ENCODE data around the gene ANKRD63. TPM values are rescaled to one million over a fixed set of nuclear protein-coding genes. Genes with fewer than 3 reads are reported as not detected.

The ANKRD63 gene
- total and polyA plus RNA-seq, 2 of the 13 experiments (the other 11 are each of a cell fraction or from before 2014, with no cell fraction given), result not detected

DNA sequence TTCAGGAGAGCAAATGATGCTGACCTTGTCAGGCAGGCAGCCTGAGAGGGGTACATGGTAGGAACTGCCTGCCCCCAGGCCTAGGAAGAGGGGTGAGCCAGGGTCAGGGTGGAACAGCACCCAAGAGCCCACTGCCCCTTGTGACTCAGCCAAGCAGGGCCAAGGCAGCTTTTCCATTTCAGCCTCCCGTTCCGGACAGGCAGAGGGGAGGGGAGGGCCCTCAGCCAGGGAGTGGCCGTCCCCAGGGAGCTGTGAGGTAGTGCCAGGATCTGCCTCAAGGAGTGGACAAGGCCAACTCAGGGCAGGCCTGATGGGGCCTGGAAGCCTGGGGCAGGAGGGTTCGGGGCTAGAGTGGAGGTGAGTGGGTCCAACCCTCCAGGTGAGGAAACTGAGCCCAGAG lies 5.1 kb upstream of the ANKRD63 start:
- no peak overlapping the region for H3K4me2 ChIP-seq (ENCODE audit: low read depth, low read length)
- H3K9ac ChIP-seq (ENCODE audit: insufficient read depth, low read depth, low read length), result no peak overlapping the region
- H3K4me3 ChIP-seq (replicated peaks in 1 of 3; ENCODE audit: insufficient read depth in 1 of 3, low read depth in 2 of 3, low read length in 3 of 3), result no peak overlapping the region
- no peak overlapping the region for H3K27ac ChIP-seq (ENCODE audit: extremely low read length, insufficient read depth, low read length)
- DNase-seq (ENCODE audit: low spot score) (no peak), FAIRE-seq (no peak), ATAC-seq (no peak)
- 0% methylated on average over 1 of the region's 4 CpGs for WGBS (ENCODE audit: low lambda C conversion rate)
- ChIA-PET CTCF (ENCODE audit: low intra/inter-chr PET ratio, low total read pairs) (no interaction called here), POLR2A (no interaction called here)
- H3K36me3 ChIP-seq (replicated peaks in 1 of 2; ENCODE audit: control insufficient read depth in 1 of 2, insufficient read depth in 2 of 2, low read length in 2 of 2), result no peaks in the 10 kb centered on the region
- peaks cover 21 to 95% of the 10 kb centered on the region in 2 experiments for H3K27me3 ChIP-seq (ENCODE audit: control insufficient read depth in 1 of 2, insufficient read depth in 2 of 2, low read length in 2 of 2)
- no peaks in the 10 kb centered on the region for H3K79me2 ChIP-seq (ENCODE audit: insufficient read depth, low read length)
- H4K20me1 ChIP-seq (ENCODE audit: insufficient read depth, low read length), result no peaks in the 10 kb centered on the region
- no peak overlapping the region for H2AFZ ChIP-seq (ENCODE audit: low read length)
- intact Hi-C loops (cut with micrococcal nuclease; ENCODE audit: unreplicated experiment) (no loop called here), in situ Hi-C loops (cut with HindIII; ENCODE audit: extremely low pct_ligation_motif_present, low pct_unique_long_range_greater_than_20kb) (no loop called here)
- H3K9me3 ChIP-seq (ENCODE audit: low read length), result no peaks in the 10 kb centered on the region
- peaks cover 10% of the 10 kb centered on the region; the same call in 1 of the 2 replicates for H3K4me1 ChIP-seq (ENCODE audit: insufficient read depth, low read length)
- TF ChIP-seq, protein P1, sequence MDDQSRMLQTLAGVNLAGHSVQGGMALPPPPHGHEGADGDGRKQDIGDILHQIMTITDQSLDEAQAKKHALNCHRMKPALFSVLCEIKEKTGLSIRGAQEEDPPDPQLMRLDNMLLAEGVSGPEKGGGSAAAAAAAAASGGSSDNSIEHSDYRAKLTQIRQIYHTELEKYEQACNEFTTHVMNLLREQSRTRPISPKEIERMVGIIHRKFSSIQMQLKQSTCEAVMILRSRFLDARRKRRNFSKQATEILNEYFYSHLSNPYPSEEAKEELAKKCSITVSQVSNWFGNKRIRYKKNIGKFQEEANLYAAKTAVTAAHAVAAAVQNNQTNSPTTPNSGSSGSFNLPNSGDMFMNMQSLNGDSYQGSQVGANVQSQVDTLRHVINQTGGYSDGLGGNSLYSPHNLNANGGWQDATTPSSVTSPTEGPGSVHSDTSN (CRISPR knock-in tag; IDR thresholded peaks at IDR 0.05; ENCODE audit: borderline replicate concordance), result no peak
- TF ChIP-seq ETV5 (CRISPR knock-in tag; IDR thresholded peaks at IDR 0.05; ENCODE audit: borderline replicate concordance) (no peak), CAMTA2 (CRISPR knock-in tag; IDR thresholded peaks at IDR 0.05; ENCODE audit: borderline replicate concordance) (no peak), ZNF292 (CRISPR knock-in tag; IDR thresholded peaks at IDR 0.05; ENCODE audit: borderline replicate concordance, low read depth) (no peak), ZNF329 (CRISPR knock-in tag; IDR thresholded peaks at IDR 0.05; ENCODE audit: low read depth) (no peak), MXI1 (IDR thresholded peaks at IDR 0.05; ENCODE audit: borderline replicate concordance, low read depth, low read length) (no peak), SIN3B (IDR thresholded peaks at IDR 0.05; ENCODE audit: low read length) (no peak), ZNF558 (CRISPR knock-in tag; IDR thresholded peaks at IDR 0.05; ENCODE audit: borderline replicate concordance) (no peak), ZNF768 (CRISPR knock-in tag; IDR thresholded peaks at IDR 0.05) (no peak), ZMYM3 (CRISPR knock-in tag; IDR thresholded peaks at IDR 0.05) (no peak), NFE2L1 (CRISPR knock-in tag; IDR thresholded peaks at IDR 0.05; ENCODE audit: borderline replicate concordance) (no peak), TEAD3 (CRISPR knock-in tag; optimal IDR thresholded peaks at IDR 0.05; ENCODE audit: borderline replicate concordance) (no peak), CEBPG (CRISPR knock-in tag; IDR thresholded peaks at IDR 0.05) (no peak), NRL (CRISPR knock-in tag; IDR thresholded peaks at IDR 0.05; ENCODE audit: borderline replicate concordance) (no peak), KDM3A (CRISPR knock-in tag; IDR thresholded peaks at IDR 0.05; ENCODE audit: low read depth) (no peak), NFRKB (IDR thresholded peaks at IDR 0.05) (no peak)
- TF ChIP-seq, protein P2, sequence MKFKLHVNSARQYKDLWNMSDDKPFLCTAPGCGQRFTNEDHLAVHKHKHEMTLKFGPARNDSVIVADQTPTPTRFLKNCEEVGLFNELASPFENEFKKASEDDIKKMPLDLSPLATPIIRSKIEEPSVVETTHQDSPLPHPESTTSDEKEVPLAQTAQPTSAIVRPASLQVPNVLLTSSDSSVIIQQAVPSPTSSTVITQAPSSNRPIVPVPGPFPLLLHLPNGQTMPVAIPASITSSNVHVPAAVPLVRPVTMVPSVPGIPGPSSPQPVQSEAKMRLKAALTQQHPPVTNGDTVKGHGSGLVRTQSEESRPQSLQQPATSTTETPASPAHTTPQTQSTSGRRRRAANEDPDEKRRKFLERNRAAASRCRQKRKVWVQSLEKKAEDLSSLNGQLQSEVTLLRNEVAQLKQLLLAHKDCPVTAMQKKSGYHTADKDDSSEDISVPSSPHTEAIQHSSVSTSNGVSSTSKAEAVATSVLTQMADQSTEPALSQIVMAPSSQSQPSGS (CRISPR knock-in tag; IDR thresholded peaks at IDR 0.05), result no peak
- TF ChIP-seq, protein P3, sequence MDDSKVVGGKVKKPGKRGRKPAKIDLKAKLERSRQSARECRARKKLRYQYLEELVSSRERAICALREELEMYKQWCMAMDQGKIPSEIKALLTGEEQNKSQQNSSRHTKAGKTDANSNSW (CRISPR knock-in tag; IDR thresholded peaks at IDR 0.05; ENCODE audit: borderline replicate concordance), result no peak
- TF ChIP-seq, protein P4, sequence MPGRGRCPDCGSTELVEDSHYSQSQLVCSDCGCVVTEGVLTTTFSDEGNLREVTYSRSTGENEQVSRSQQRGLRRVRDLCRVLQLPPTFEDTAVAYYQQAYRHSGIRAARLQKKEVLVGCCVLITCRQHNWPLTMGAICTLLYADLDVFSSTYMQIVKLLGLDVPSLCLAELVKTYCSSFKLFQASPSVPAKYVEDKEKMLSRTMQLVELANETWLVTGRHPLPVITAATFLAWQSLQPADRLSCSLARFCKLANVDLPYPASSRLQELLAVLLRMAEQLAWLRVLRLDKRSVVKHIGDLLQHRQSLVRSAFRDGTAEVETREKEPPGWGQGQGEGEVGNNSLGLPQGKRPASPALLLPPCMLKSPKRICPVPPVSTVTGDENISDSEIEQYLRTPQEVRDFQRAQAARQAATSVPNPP (CRISPR knock-in tag; IDR thresholded peaks at IDR 0.05), result no peak
- TF ChIP-seq, protein P5, sequence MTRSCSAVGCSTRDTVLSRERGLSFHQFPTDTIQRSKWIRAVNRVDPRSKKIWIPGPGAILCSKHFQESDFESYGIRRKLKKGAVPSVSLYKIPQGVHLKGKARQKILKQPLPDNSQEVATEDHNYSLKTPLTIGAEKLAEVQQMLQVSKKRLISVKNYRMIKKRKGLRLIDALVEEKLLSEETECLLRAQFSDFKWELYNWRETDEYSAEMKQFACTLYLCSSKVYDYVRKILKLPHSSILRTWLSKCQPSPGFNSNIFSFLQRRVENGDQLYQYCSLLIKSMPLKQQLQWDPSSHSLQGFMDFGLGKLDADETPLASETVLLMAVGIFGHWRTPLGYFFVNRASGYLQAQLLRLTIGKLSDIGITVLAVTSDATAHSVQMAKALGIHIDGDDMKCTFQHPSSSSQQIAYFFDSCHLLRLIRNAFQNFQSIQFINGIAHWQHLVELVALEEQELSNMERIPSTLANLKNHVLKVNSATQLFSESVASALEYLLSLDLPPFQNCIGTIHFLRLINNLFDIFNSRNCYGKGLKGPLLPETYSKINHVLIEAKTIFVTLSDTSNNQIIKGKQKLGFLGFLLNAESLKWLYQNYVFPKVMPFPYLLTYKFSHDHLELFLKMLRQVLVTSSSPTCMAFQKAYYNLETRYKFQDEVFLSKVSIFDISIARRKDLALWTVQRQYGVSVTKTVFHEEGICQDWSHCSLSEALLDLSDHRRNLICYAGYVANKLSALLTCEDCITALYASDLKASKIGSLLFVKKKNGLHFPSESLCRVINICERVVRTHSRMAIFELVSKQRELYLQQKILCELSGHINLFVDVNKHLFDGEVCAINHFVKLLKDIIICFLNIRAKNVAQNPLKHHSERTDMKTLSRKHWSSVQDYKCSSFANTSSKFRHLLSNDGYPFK (CRISPR knock-in tag; IDR thresholded peaks at IDR 0.05; ENCODE audit: borderline replicate concordance), result no peak
- BruUV-seq (replicated peaks), result no TSS peak
